HG03571 (cell line): ENCODE measurements around the gene FRMD5.
"Not testable (repeated sequence)": the region's sequence is repeated elsewhere in the genome, so short reads cannot be mapped to it uniquely, and the experiment has no call there.

Experiments
- ATAC-seq: cut with Tn5 transposase; IDR thresholded peaks from one replicate; pipeline ENCODE4 v1.9.1; 2021; ENCODE audit not compliant: unreplicated experiment

Gene FRMD5

GRCh38 chr15:44034933-44035624 is 160.0 kb downstream of the FRMD5 start:
- no peak for ATAC-seq

- ATAC-seq: no peak
Measured at GRCh38 chr15:44034334-44034733, 160.7 kb downstream of the FRMD5 start.

DNA sequence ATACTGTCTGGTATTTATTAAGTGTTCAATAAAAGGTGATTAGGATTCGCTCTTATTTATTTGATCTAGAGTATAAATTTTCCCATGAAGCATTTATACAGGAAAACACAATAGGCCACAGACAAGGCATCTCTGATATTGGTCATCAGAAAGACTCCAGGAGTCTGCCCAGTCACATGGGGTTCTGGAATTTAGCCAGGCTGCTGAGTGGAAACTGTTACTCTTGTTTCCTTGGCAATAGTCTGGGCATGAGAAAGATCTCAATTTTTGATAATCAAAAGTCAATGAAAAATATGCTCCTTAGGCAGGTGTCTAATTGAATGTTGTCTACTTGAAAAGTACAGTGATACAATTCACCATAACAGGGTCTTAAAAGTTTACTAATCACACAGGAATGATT is 161.2 kb downstream of the FRMD5 start:
- ATAC-seq: no peak

GRCh38 chr15:44032820-44033219 is 162.3 kb downstream of the FRMD5 start:
- ATAC-seq: not testable (repeated sequence)

DNA sequence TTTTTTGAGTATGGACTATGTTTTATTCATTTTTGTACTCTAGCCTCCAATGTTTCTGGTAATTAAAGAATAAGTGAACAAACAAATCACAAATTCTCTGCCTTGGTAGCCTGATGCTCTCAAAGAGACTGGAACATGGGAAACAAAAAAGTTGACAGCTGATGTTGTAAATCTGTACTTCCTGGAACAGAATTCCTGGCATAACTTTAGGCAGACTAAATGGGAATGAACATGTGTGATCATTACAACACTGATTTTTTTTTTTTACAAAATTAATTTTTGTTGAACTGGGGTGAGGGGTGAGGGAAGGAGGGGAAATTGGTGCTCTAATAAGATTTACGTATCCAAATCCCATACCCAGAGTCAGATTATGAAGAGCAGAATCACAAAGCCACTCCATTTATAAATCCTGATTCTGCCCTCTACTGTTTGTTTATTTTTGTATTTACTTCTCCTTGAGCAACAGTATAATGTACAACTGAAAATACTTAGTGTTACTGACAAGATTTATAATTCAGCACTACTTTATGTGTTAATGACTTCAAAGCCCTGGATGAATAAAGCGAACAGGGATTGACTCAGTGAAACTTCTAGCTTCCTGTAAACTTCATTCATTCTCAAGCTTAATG is 165.0 kb downstream of the FRMD5 start:
- no peak for ATAC-seq

DNA sequence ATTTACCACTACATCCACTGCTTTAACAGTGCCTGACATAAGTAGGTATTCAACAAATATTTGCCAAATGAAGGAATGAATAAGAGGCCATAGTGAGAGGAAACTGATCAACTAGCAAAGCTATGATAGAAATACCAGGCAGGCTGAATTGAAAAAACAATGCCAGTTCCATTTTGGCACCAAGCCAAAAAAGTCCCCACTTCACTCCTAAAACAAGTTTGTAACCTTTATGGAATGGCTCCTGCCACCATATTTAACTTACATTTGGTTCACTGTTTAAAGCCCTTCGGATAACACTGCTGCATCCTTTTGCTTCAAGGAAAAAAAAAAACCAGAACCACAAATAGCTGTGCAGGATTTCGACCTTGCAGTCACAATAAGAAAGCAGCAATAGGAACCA is 166.1 kb downstream of the FRMD5 start:
- no peak for ATAC-seq

GRCh38 chr15:44028349-44028748 is 166.7 kb downstream of the FRMD5 start:
- ATAC-seq: no peak

- no peak for ATAC-seq
Measured at GRCh38 chr15:44024155-44024554, 170.9 kb downstream of the FRMD5 start.

DNA sequence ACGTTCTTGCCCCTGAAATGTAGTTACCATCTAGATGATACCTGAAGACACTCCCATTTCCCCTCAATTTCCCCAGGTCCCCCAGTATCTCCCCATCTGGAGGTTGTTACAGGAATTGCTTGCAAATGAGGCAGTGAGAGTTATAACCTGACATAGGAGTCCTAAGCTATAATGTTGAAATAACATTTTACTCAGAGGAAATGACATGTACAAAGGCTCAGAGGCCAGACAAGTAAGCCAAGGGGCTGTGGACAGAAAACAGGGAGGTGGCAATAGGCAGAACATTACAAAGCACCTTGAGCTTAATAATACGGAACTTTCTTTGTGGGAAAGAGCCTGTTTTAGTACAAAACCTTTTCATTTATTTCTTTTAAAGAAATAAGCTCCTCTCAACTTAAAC is 171.9 kb downstream of the FRMD5 start:
- no peak for ATAC-seq

DNA sequence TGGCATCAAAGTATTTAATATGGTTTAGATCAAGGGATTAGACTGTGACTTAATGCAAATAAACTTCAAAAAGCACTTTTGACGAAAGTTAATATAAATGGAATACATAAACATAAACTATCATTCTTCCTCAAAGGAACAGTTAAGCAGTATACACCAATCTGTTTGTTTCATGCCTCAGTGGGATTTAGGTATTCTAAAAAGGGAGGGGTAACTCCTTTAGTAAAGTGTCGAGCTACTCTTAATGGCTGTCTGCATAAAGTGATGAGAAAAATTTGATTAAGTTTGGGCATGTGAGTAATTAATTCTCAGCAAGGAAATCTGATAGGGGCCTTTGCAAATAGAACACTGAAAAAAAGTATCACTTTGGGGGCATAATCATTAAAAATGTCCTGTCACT is 176.9 kb downstream of the FRMD5 start:
- no peak for ATAC-seq

GRCh38 chr15:44015545-44016305 is 179.3 kb downstream of the FRMD5 start:
- ATAC-seq: no peak

- ATAC-seq: no peak
Measured at GRCh38 chr15:44011238-44011854, 183.7 kb downstream of the FRMD5 start.

GRCh38 chr15:44010089-44010488 is 185.0 kb downstream of the FRMD5 start:
- no peak for ATAC-seq

DNA sequence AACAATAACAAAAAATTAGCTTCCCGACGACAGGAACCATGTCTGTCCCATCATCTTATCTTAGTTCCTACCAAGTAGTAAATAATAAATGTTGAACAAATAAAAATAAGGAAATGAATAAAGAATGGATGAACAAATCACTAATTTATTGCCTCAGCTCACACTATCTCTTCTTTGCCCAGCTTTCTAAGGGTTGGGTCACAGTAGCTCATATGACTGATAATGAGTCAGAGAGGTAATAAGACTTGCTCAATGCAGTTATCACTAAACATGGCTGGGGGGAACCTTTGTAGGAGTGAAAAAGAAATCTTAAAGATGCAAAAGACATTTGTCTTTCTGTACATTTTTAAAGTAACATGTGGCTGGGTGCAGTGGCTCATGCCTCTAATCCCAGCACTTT is 186.0 kb downstream of the FRMD5 start:
- no peak for ATAC-seq

DNA sequence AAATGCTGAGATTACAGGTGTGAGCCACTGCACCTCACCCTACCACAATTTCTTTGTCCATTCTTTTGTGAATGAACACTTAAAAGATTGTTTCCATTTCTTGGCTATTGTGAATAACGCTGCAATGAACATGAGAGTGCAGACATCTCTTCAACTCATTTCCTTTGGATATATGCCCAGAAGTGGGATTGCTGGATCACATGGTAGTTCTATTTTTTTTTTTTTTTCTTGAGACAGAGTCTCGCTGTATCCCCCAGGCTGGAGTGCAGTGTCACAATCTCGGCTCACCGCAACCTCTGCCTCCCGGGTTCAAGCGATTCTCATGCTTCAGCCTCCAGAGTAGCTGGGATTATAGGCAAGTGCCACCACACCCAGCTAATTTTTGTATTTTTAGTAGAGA is 194.8 kb downstream of the FRMD5 start:
- not testable (repeated sequence) for ATAC-seq

DNA sequence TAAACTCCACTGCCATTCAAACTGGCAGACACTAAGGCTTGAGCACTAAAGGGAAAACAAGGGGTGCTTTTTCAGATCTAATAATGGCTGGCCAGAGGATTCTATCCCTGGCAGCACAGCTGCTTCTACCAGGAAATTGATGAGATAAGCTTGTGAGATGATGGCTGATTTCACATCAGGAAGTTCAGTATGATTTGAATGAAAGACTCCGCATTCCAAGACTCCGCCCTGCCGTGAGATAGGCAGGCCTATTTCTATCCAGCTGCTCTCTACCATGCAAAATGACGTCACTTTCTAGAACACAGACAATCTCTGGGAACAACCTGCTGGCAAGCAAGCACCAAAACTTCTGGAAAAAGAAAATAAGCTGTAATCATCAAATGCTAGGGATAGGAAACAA is 196.5 kb downstream of the FRMD5 start:
- no peak for ATAC-seq

DNA sequence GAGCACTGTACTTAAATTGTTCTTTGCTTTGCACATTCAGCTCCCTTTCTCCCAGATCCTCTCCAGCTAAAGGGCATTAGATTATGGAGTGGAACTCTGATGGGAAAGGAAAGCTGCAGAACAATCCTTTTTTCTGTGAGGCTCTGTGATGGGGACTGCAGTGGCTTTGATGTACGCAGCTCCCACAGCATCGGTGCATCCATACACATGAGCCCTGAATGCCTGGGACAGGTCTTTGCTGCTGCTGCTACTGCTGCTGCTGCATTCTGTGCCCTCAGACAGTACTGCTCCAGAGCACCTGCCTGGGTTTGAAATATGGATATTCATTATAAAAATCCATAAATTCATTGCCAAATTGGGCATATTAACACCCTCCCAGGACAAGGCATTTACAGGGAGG is 203.9 kb downstream of the FRMD5 start:
- no peak for ATAC-seq

GRCh38 chr15:43989938-43990337 is 205.1 kb downstream of the FRMD5 start:
- ATAC-seq: no peak

DNA sequence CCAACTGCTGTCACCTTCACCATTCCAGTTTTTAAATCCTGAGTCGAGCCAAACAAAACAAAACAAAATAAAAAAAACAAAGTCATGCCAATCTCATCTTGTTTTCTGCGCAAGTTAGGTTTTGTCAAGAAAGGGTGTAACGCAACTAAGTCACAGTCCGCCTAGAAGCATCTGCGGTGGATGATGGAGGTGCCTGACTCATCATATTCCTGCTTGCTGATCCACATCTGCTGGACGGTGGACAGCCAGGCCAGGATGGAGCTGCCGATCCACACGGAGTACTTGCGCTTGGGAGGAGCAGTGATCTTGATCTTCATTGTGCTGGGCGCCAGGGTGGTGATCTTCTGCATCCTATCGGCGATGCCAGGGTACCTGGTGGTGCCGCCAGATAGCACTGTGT is 206.2 kb downstream of the FRMD5 start:
- no peak for ATAC-seq

- no peak for ATAC-seq
Measured at GRCh38 chr15:43987924-43988323, 207.1 kb downstream of the FRMD5 start.

DNA sequence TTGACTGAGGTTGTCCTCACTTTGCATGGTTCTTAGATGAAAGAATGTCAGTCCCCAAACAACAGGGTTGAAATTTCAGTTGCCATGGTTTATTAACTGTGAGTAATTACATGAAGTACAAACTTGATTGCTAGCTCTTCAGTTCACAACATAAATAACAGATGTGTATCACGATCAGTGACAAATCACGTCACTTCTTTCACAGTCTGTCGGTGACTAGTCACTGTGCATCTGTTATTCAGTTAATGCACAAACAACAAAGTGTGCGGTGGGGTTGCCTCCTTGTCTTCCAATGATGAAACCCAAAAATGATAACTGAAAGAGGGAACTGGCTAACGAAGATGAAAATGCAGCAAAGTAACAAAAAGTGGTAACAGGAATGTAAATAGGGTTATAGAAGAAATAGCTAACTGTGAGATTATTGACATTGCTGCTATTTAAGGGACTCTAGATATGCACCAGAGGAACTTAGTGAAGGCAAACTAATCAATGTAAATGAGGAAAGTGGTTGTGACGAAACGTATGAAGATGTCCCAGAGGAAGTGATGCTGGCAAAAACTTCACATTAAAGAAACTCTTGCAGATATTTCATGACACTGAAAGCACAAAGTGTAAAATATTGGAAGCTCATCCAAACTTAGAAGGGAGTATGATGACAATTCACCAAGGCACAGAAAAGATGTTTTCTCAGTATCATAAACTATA is 208.9 kb downstream of the FRMD5 start:
- no peak for ATAC-seq
